Liver (tissue), 3 donors: ENCODE results near the gene FAM131B.

Experiments used
- CTCF ChIP-seq: fragments of 150-350 bp; IDR thresholded peaks from 2 replicates; pipeline ENCODE4 v1.5.1; 2017; ENCODE audit warnings: improper control_type of control experiment, low read depth, low read length; ENCODE audit not compliant: missing input control
- EGR1 ChIP-seq, 2 donors: IDR thresholded peaks; 2 replicates each; pipeline ENCODE4 v1.6.1; 2016 to 2018; ENCODE audit warnings: antibody characterized with exemption in 2 of 2, low read depth in 2 of 2
- FOXA1 ChIP-seq: IDR thresholded peaks from 2 replicates; pipeline ENCODE4 v1.6.1; 2016; ENCODE audit warnings: antibody characterized with exemption
- HNF4G ChIP-seq: IDR thresholded peaks from 2 replicates; pipeline ENCODE4 v1.6.1; 2016; ENCODE audit warnings: antibody characterized with exemption
- JUND ChIP-seq, 2 donors: IDR thresholded peaks; 2 replicates each; pipeline ENCODE4 v1.6.1; 2016; ENCODE audit warnings: antibody characterized with exemption in 2 of 2
- SP1 ChIP-seq: IDR thresholded peaks from 2 replicates; pipeline ENCODE4 v1.6.1; 2018; ENCODE audit warnings: antibody characterized with exemption, mild to moderate bottlenecking
- TAF1 ChIP-seq: conservative IDR thresholded peaks from 2 replicates; pipeline ENCODE4 v1.6.1; 2016; ENCODE audit warnings: antibody characterized with exemption, mild to moderate bottlenecking
- YY1 ChIP-seq: IDR thresholded peaks from 2 replicates; pipeline ENCODE4 v1.6.1; 2016; ENCODE audit warnings: antibody characterized with exemption, mild to moderate bottlenecking
- ZBTB33 ChIP-seq: IDR thresholded peaks from 2 replicates; pipeline ENCODE4 v1.6.1; 2016; ENCODE audit warnings: antibody characterized with exemption
- TF ChIP-seq, protein P1 (sequence below): IDR thresholded peaks from 2 replicates; pipeline ENCODE4 v1.6.1; 2016; ENCODE audit warnings: antibody characterized with exemption
- TF ChIP-seq, protein P2 (sequence below): IDR thresholded peaks from 2 replicates; pipeline ENCODE4 v1.6.1; 2016; ENCODE audit warnings: antibody characterized with exemption, mild to moderate bottlenecking
- donor health status: healthy.
- donor health status: healthy.

DNA sequence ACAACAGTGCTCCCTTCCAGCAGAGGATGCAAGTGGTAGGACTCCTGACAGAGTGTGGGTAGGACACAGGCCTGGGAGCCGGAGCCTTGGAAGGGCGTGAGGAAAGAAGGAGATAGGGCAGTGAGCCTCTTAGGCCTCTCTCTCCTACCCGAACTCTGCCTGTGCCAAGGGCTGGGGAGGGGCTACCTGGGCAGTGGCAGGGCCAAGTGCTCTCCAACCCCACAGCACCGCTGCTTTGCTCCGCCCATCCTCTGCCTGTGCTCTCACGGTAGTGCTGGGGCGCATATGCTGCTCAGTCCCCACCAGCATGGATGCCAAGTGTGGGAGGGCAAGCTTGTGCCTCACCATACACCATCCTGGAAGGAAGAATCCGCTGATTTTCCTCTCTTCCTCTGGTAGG lies 7.5 kb downstream of the FAM131B start:
- TF ChIP-seq JUND (IDR thresholded peaks at IDR 0.05) (no peak), YY1 (no peak), CTCF (no peak), EGR1 (IDR thresholded peaks at IDR 0.05; ENCODE audit: low read depth in 2 of 2) (no peak), SP1 (no peak), TAF1 (no peak), ZBTB33 (no peak), FOXA1 (no peak), HNF4G (no peak)
- TF ChIP-seq, protein P1, sequence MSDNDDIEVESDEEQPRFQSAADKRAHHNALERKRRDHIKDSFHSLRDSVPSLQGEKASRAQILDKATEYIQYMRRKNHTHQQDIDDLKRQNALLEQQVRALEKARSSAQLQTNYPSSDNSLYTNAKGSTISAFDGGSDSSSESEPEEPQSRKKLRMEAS: no peak
- TF ChIP-seq, protein P2, sequence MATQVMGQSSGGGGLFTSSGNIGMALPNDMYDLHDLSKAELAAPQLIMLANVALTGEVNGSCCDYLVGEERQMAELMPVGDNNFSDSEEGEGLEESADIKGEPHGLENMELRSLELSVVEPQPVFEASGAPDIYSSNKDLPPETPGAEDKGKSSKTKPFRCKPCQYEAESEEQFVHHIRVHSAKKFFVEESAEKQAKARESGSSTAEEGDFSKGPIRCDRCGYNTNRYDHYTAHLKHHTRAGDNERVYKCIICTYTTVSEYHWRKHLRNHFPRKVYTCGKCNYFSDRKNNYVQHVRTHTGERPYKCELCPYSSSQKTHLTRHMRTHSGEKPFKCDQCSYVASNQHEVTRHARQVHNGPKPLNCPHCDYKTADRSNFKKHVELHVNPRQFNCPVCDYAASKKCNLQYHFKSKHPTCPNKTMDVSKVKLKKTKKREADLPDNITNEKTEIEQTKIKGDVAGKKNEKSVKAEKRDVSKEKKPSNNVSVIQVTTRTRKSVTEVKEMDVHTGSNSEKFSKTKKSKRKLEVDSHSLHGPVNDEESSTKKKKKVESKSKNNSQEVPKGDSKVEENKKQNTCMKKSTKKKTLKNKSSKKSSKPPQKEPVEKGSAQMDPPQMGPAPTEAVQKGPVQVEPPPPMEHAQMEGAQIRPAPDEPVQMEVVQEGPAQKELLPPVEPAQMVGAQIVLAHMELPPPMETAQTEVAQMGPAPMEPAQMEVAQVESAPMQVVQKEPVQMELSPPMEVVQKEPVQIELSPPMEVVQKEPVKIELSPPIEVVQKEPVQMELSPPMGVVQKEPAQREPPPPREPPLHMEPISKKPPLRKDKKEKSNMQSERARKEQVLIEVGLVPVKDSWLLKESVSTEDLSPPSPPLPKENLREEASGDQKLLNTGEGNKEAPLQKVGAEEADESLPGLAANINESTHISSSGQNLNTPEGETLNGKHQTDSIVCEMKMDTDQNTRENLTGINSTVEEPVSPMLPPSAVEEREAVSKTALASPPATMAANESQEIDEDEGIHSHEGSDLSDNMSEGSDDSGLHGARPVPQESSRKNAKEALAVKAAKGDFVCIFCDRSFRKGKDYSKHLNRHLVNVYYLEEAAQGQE: no peak
